HG02759 (cell line): ENCODE measurements around the gene CFP.

Experiments
- ATAC-seq: cut with Tn5 transposase; IDR thresholded peaks from one replicate; pipeline ENCODE4 v1.9.1; 2021; ENCODE audit warnings: mild to moderate bottlenecking, moderate library complexity; ENCODE audit not compliant: unreplicated experiment

CFP gene

DNA sequence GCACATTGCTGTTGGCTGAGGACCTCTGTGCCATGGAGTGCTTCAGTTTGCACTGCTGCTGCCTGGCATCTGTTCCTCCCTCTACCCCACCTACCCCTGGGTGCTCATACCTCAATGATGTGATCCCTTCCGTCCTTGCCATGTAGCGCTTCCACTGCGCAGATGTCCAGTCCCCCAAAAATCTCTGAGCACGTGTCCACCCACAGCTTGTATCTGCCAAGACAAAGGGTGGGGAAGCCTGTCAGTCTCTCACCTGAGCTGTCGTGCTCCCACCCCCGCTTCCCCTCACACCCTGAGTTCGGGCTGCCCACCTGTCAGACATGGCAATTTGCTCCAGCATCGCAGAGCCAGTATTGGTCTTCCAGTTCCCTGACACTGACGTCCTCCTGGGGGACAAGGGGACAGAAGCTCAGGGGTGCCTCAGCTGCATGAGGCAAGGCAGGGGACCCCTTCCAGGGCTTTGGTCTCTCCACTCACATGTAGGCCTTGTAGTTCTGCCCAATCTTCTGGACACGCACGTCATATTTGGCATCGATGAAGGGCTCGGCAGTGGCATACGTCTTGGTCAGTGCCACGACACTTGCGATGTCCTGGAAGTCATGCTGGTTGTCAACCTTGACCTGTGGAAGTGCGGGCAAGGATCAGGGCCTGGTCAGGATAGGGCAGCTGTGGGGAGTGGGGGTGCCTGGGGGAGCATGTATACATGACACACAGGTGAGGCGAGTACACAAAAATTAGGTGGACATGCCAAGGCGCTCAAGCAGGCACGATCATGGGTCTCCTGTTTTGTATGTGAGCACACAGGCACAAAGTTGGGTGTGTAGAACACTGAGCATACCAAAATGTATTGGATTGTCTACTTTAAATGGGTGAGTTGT lies 53.5 kb downstream of the CFP start:
- no peak for ATAC-seq

GRCh38 chrX:47574547-47575301 lies 55.0 kb downstream of the CFP start:
- ATAC-seq = no peak

DNA sequence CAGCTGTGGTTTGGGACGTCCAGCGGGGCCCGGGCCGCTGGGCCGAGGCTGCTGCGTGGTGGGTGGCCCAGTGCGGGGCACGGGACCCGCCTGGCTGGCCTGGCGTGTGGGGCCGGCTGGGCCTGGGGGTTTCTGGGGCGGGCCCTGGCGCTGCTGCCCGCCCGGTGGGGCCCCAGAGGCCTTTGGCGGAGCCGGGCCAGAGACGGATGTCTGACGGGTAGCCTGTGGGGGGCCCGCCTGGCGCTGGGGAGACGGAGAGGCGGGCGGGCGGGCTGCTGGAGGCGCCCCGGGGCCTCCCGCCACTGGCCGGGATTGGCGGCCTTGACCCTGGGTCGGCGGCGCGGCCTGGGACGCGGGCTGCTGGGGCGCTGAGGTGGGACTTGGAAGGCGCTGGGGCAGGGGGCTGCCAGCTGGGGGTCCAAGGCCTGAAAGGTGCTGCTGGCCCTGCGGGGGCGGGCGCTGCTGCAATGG lies 55.6 kb downstream of the CFP start:
- no peak for ATAC-seq

DNA sequence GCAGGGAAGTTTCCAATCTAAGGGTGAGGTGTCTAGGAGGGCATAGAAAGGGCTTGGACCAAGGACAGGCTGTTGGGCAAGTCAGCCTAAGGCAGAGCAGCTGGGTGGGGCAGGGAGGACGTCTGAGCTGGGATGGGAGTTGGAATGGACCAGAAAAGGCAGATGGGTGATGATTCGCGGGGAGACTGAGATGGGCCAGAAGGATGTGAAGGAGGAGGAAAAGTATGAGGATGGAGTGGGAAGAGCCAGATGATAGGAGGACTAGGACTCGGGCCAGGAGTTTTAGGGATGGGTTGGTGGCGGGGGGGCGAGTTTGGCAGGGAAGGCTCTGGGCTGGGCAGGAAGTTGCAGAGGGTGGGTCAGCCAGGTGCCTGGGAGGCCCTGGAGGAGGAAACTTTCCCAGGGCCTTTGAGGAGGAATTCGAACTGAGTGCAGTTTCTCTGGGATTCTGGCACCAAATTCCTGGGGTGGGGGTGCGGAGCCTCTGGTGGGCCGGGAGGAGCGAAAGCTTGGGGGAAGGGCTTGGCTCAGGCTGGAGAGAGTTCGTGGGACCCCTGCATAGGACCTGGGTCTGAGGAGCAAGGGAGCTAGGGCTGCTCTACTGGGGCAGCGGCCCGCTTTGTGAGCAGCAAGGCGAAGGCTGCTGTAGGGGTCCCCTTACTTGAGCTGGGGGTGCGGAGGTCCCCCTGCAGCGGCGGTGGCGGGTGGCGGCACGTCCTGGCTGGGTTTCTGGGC lies 56.2 kb downstream of the CFP start:
- no peak for ATAC-seq
